Testis (tissue), 2 donors: ENCODE measurements around the gene MAP7D1.

Experiments
- POLR2A ChIP-seq: fragments of 450-650 bp; IDR thresholded peaks from one replicate; pipeline ENCODE4 v1.6.1; 2017; ENCODE audit warnings: antibody characterized with exemption, mild to moderate bottlenecking, moderate library complexity
- TF ChIP-seq, protein P1 (sequence below), 3 experiments: fragments of 450-650 bp in 2 of 3; fragments of 200-600 bp in 1 of 3; sonication (generic) in 1 of 3; IDR thresholded peaks; one replicate each; pipeline ENCODE4 v1.5.1; 2016 to 2019; ENCODE audit warnings: antibody characterized with exemption in 3 of 3, mild to moderate bottlenecking in 2 of 3, moderate library complexity in 1 of 3

DNA sequence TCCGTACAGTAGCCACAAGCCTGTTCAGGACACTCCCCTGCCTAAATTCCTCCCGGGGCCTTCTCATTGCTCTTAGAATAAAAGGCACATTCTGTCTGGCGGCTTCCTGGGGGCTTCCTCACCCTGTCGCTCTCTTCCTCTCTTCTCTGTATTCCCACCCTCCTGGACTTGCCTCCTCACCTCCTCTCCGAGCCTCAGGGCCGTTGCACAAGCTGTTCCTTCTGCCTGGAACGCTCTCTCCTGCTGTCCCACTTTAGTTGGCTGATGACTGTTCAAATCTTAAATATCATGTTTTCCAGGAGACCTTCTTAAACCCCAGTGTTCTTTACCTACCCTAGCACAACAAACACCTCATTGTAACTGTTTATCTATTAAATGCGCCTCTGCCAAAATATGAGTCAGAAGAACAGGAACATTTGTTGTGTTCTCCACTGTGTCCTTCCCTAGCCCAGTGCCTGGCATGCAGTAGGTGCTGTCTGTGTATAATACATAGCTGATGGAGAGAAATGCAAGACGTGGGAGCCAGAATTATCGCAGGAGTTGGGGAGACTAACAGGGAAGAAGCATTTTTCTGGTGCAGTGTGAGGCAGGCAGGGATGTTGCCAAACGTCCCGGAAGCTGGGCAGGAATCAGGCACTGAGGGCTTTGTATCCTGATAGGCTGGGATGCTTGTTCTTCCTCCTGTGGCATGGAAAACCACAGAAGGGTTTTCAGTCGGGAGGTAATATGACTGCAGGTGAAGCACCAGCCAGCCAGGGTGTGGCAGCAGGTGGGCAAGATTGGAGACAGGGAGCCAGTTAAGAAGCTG, 44.2 kb downstream of the MAP7D1 start:
- TF ChIP-seq, protein P1, sequence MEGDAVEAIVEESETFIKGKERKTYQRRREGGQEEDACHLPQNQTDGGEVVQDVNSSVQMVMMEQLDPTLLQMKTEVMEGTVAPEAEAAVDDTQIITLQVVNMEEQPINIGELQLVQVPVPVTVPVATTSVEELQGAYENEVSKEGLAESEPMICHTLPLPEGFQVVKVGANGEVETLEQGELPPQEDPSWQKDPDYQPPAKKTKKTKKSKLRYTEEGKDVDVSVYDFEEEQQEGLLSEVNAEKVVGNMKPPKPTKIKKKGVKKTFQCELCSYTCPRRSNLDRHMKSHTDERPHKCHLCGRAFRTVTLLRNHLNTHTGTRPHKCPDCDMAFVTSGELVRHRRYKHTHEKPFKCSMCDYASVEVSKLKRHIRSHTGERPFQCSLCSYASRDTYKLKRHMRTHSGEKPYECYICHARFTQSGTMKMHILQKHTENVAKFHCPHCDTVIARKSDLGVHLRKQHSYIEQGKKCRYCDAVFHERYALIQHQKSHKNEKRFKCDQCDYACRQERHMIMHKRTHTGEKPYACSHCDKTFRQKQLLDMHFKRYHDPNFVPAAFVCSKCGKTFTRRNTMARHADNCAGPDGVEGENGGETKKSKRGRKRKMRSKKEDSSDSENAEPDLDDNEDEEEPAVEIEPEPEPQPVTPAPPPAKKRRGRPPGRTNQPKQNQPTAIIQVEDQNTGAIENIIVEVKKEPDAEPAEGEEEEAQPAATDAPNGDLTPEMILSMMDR (IDR thresholded peaks at IDR 0.05), result no peak
- TF ChIP-seq POLR2A, result no peak
